Measurements from ENCODE around the gene ARID1B. TPM values are rescaled to one million over a fixed set of nuclear protein-coding genes. Genes with fewer than 3 reads are reported as not detected.

The ARID1B gene
- total RNA-seq, 2 donors from 2014 or later = 65.1 to 99.4 TPM

DNA sequence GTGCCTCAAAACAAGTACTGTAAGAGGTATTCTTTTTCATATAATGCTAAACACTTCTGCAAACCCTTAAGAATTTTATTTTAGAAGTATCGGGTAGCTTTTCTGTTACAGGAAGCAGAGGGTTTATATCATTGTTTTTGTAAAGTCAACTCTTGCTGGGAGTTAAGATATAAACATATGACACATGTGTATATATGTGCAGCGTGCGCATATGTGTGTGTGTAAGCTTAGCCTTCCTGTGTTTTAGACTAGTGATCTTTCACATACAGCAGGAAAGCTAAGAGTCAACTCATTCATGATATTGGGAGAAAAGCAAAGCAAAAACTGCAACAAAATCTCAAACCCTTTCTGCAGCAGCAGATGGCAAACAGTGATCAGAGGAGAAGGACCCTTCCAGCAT, 102.4 kb downstream of the ARID1B start:
- Histone ChIP-seq H3K9me3 (no peaks in the 10 kb centered on the region), H3K4me3 (no peak overlapping the region), H3K27me3 (replicated peaks; ENCODE audit: insufficient read depth) (no peaks in the 10 kb centered on the region), H3K4me1 (replicated peaks) (no peaks in the 10 kb centered on the region), H3K27ac (no peak overlapping the region), H3K36me3 (no peaks in the 10 kb centered on the region)
- intact Hi-C loops (cut with DNase I) = no loop called here
- 75% methylated on average over 3 of the region's 3 CpGs for WGBS
- no peak for DNase-seq (ENCODE audit: low spot score)
- TF ChIP-seq, protein P1, sequence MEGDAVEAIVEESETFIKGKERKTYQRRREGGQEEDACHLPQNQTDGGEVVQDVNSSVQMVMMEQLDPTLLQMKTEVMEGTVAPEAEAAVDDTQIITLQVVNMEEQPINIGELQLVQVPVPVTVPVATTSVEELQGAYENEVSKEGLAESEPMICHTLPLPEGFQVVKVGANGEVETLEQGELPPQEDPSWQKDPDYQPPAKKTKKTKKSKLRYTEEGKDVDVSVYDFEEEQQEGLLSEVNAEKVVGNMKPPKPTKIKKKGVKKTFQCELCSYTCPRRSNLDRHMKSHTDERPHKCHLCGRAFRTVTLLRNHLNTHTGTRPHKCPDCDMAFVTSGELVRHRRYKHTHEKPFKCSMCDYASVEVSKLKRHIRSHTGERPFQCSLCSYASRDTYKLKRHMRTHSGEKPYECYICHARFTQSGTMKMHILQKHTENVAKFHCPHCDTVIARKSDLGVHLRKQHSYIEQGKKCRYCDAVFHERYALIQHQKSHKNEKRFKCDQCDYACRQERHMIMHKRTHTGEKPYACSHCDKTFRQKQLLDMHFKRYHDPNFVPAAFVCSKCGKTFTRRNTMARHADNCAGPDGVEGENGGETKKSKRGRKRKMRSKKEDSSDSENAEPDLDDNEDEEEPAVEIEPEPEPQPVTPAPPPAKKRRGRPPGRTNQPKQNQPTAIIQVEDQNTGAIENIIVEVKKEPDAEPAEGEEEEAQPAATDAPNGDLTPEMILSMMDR (IDR thresholded peaks at IDR 0.05) = no peak
- TF ChIP-seq POLR2A (IDR thresholded peaks at IDR 0.05) = no peak
- TF ChIP-seq POLR2AphosphoS5 (IDR thresholded peaks at IDR 0.05) = no peak

DNA sequence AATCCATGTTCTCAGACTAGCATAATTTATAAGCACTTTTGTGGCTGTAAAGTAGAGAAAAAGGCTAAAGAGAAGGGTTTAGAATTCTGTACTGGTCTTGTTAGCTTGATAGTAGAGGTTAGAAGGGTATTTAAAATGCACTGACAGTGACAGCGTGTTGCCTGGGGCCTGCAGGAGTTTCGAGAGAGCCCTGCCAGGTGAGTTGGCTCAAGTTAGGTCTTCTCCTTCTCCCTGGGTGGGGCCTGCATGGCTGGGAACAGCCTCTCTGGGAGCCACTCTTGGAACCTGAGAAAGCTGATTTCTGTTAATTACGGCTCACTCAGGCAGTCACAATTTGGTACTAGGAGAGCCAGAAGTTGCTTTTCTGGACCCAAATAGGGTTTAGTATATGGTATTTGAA, 103.7 kb downstream of the ARID1B start:
- no peak overlapping the region for H3K27ac ChIP-seq
- 44% methylated on average over 3 of the region's 3 CpGs for WGBS
- H3K36me3 ChIP-seq = no peaks in the 10 kb centered on the region
- no peaks in the 10 kb centered on the region for H3K4me1 ChIP-seq (replicated peaks)
- intact Hi-C loops (cut with DNase I) = no loop called here
- H3K4me3 ChIP-seq = no peak overlapping the region
- no peaks in the 10 kb centered on the region for H3K9me3 ChIP-seq
- no peaks in the 10 kb centered on the region for H3K27me3 ChIP-seq (replicated peaks; ENCODE audit: insufficient read depth)
- TF ChIP-seq, protein P1 (IDR thresholded peaks at IDR 0.05) = no peak
- no peak for TF ChIP-seq POLR2A (IDR thresholded peaks at IDR 0.05)
- no peak for TF ChIP-seq POLR2AphosphoS5 (IDR thresholded peaks at IDR 0.05)
- peak; percentile 31 for DNase-seq (ENCODE audit: low spot score)

DNA sequence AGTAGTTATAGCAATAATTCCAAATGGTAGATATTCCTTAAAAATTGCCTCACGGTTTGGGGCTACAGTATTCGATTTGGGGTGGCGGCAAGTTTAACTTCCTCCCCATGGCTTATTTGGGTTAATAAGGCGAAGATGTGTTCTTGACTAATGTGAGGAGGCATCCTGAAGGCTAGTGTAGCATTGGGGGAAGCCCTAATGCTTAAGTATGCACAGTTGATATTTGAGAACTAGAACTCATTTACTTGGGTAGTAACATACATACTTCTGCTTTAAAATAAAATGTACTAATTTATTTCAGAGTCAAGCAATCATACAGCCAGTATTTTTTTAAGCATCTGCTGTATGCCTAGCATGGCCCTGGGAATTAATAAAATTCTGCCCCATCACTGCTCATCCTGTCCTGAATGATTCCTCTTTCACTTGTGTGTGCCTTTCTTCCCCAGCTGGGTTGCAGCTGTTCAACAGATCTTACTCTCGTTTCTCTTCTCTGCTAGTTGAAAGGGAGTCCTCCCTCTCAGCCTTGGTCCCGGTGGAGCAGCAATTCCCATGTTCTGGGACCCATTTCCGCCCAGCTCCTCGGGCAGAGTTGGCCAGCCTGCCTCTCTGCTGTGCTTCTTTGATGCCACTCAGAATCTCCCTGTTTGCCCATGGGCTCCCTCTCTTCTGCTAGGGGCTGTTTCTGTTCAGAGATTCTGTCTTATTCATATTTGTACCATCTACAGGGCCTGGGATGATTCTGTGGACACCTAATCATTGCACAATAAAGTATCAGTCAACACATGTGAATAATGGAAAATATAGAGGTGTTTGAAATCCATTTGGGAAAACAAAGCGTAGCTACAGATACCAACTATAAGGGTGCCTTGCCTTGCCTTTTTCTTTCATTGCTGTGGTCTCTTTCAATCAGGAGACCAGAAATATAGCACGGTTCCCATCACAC, 104.8 kb downstream of the ARID1B start:
- TF ChIP-seq, protein P1 (IDR thresholded peaks at IDR 0.05) = no peak
- no peak for TF ChIP-seq POLR2A (IDR thresholded peaks at IDR 0.05)
- H3K9me3 ChIP-seq = no peaks in the 10 kb centered on the region
- DNase-seq (ENCODE audit: low spot score) = no peak
- H3K27ac ChIP-seq = no peak overlapping the region
- no peaks in the 10 kb centered on the region for H3K4me1 ChIP-seq (replicated peaks)
- H3K4me3 ChIP-seq = no peak overlapping the region
- no peaks in the 10 kb centered on the region for H3K27me3 ChIP-seq (replicated peaks; ENCODE audit: insufficient read depth)
- 84% methylated on average over 10 of the region's 10 CpGs for WGBS
- intact Hi-C loops (cut with DNase I) = no loop called here
- no peaks in the 10 kb centered on the region for H3K36me3 ChIP-seq

DNA sequence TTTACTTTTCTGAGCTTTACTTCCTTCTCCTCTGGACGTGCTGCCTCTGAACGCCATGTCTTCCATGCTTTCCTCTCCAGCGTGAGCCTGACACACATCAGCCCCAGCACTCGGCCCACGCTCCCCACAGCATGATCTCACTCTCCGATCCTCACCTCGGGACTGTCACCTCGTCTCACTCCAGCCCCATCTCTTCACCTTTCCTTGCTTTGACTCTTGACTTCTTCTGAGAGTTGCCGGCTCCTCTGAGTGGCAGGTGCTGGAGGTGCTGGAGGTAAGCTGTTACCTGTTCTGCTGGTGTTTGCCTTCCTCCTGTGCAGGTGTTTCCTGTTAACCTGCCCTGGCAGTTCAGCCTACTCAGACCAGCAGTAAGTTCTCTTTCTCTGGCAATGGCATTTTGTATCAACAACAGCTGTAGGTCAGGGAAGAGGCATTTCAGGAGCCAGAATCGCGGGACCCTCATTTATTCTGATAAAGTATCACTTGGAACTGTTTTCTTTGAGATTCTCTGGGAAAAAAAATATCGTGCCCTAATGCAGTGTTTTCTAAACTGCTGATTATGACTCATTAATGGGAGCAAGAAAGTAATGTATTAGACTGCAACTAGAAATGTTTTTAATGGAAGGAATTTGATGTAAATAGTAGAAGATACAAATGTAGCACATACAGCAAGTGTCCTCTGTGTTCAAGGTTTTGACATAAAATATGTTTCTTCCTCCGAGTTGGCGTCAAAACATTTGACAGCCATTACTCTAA, 106.5 kb downstream of the ARID1B start:
- no peak overlapping the region for H3K4me3 ChIP-seq
- DNase-seq (ENCODE audit: low spot score) = peak; percentile 23
- H3K36me3 ChIP-seq = no peaks in the 10 kb centered on the region
- no peaks in the 10 kb centered on the region for H3K9me3 ChIP-seq
- no peak for TF ChIP-seq POLR2A (IDR thresholded peaks at IDR 0.05)
- TF ChIP-seq, protein P1 (IDR thresholded peaks at IDR 0.05) = no peak
- TF ChIP-seq POLR2AphosphoS5 (IDR thresholded peaks at IDR 0.05) = no peak
- no peak overlapping the region for H3K27ac ChIP-seq
- 45% methylated on average over 14 of the region's 14 CpGs for WGBS
- no peaks in the 10 kb centered on the region for H3K4me1 ChIP-seq (replicated peaks)
- intact Hi-C loops (cut with DNase I) = no loop called here
- no peaks in the 10 kb centered on the region for H3K27me3 ChIP-seq (replicated peaks; ENCODE audit: insufficient read depth)

Measured in prostate gland (tissue), 2 donors.